GM12878 (cell line): ENCODE measurements around the gene CDH4. TPM values are rescaled to one million over a fixed set of nuclear protein-coding genes. Genes with fewer than 3 reads are reported as not detected.

Experiments
- FOXK2 ChIP-seq: fragments of 450-650 bp; IDR thresholded peaks from 2 replicates; pipeline ENCODE4 v1.6.1; 2017; ENCODE audit warnings: mild to moderate bottlenecking, moderate library complexity
- HDAC6 ChIP-seq: fragments of 200-600 bp; sonication (generic); IDR thresholded peaks from one replicate; pipeline ENCODE4 v1.8.0; 2017; ENCODE audit warnings: antibody characterized with exemption; ENCODE audit not compliant: unreplicated experiment
- HSF1 ChIP-seq: fragments of 150-350 bp; IDR thresholded peaks from 2 replicates; pipeline ENCODE4 v1.6.1; 2014; ENCODE audit warnings: mild to moderate bottlenecking, low read depth, low read length
- PKNOX1 ChIP-seq: fragments of 450-650 bp; IDR thresholded peaks from 2 replicates; pipeline ENCODE4 v1.6.1; 2016; ENCODE audit warnings: mild to moderate bottlenecking
- RELB ChIP-seq: fragments of 450-650 bp; IDR thresholded peaks from 2 replicates; pipeline ENCODE4 v1.6.1; 2017; ENCODE audit warnings: low read depth, mild to moderate bottlenecking, moderate library complexity
- SPI1 ChIP-seq: IDR thresholded peaks from 2 replicates; pipeline ENCODE4 v1.6.1; 2011; ENCODE audit warnings: low read depth, mild to moderate bottlenecking, low read length, moderate library complexity, borderline replicate concordance; ENCODE audit not compliant: insufficient read depth
- YBX1 ChIP-seq: fragments of 450-650 bp; IDR thresholded peaks from 2 replicates; pipeline ENCODE4 v1.6.1; 2016; ENCODE audit warnings: antibody characterized with exemption
- YY1 ChIP-seq: IDR thresholded peaks from 2 replicates; pipeline ENCODE4 v1.6.1; 2011; ENCODE audit warnings: low read depth, mild to moderate bottlenecking, low read length
- ZBTB4 ChIP-seq: fragments of 450-650 bp; formaldehyde crosslinking; IDR thresholded peaks from 2 replicates; pipeline ENCODE4 v1.4.0; 2022; ENCODE audit warnings: mild to moderate bottlenecking, moderate library complexity
- polyA plus RNA-seq, 11 experiments: library from polyadenylated mRNA; depleted of rRNA in 4 of 11; unstranded in 6 of 11; stranded (reverse) in 5 of 11; fragments of >200 nt; fragmentation: Nextera tagmentation in 4 of 11; fragmentation: Illumina TruSeq in 1 of 11; extraction: Ambion mirVana in 4 of 11; extraction: Trizol in 1 of 11; gene quantifications; 1 replicate in 1 of 11; 2 replicates in 10 of 11; pipeline versions ENCODE4 v1.2.1 to v1.2.3, GENCODE V29; 2011 to 2016; ENCODE audit warnings: inconsistent platforms in 2 of 11, missing spikeins in 2 of 11, low read depth in 1 of 11
- total RNA-seq, 4 experiments: library from RNA; depleted of rRNA in 3 of 4; stranded (reverse); fragments of >200 nt in 3 of 4; fragmentation: Illumina TruSeq in 1 of 4; extraction: Trizol in 1 of 4; gene quantifications; 2 replicates each; pipeline versions ENCODE4 v1.2.1 to v1.2.3, GENCODE V29; 2013 to 2021

Gene CDH4
- total and polyA plus RNA-seq, 10 of the 15 experiments (the other 5 are each of a cell fraction or from before 2014, with no cell fraction given) = not detected

GRCh38 chr20:61382194-61382593 is 130.1 kb downstream of the CDH4 start (continued):
- TF ChIP-seq ZBTB4 (CRISPR knock-in tag) (no peak), SPI1 (no peak), PKNOX1 (no peak), HDAC6 (no peak), HSF1 (no peak), RELB (no peak), YY1 (no peak), FOXK2 (no peak), YBX1 (no peak)
